Stimulated activated CD8-positive, alpha-beta memory T cell treated with anti-CD3 and anti-CD28 coated beads, Interleukin-7, amount 100 ng/mL, for 24 hours (primary cell): Measurements from ENCODE around the gene ING3.
"Not testable (repeated sequence)": the region's sequence is repeated elsewhere in the genome, so short reads cannot be mapped to it uniquely, and the experiment has no call there.

Source experiments
- DNase-seq: peaks from one replicate; pipeline ENCODE4 v3.0.0-alpha.2; 2020; ENCODE audit warnings: low read depth

Gene ING3

GRCh38 chr7:120951309-120951699, 727 bp downstream of the ING3 start:
- DNase-seq: no peak

GRCh38 chr7:120951826-120952225, 1.2 kb downstream of the ING3 start:
- no peak for DNase-seq

- DNase-seq: no peak
Measured at GRCh38 chr7:120955577-120956149, 5.1 kb downstream of the ING3 start.

GRCh38 chr7:120959929-120960484, 9.4 kb downstream of the ING3 start:
- DNase-seq: no peak

- no peak for DNase-seq
Measured at GRCh38 chr7:120960714-120961113, 10.1 kb downstream of the ING3 start.

- DNase-seq: no peak
Measured at GRCh38 chr7:120961638-120962173, 11.1 kb downstream of the ING3 start.

GRCh38 chr7:120964088-120964487, 13.5 kb downstream of the ING3 start:
- DNase-seq: no peak

- no peak for DNase-seq
Measured at GRCh38 chr7:120966961-120967360, 16.4 kb downstream of the ING3 start.

GRCh38 chr7:120973849-120974248, 23.3 kb downstream of the ING3 start:
- DNase-seq: no peak

GRCh38 chr7:120979765-120980499, 29.4 kb downstream of the ING3 start:
- DNase-seq: no peak

GRCh38 chr7:120981117-120981516, 30.5 kb downstream of the ING3 start:
- no peak for DNase-seq

- no peak for DNase-seq
Measured at GRCh38 chr7:120981888-120982615, 31.5 kb downstream of the ING3 start.

GRCh38 chr7:120983592-120983991, 33.0 kb downstream of the ING3 start:
- DNase-seq: not testable (repeated sequence)

- DNase-seq: no peak
Measured at GRCh38 chr7:120984406-120984805, 33.8 kb downstream of the ING3 start.

- DNase-seq: no peak
Measured at GRCh38 chr7:120985130-120985758, 34.7 kb downstream of the ING3 start.

GRCh38 chr7:120985839-120986238, 35.3 kb downstream of the ING3 start:
- no peak for DNase-seq

GRCh38 chr7:120986650-120987049, 36.1 kb downstream of the ING3 start:
- no peak for DNase-seq

- DNase-seq: no peak
Measured at GRCh38 chr7:120987280-120987679, 36.7 kb downstream of the ING3 start.

GRCh38 chr7:120987683-120988590, 37.4 kb downstream of the ING3 start:
- DNase-seq: peak; percentile 63

GRCh38 chr7:120988591-120989256, 38.1 kb downstream of the ING3 start, which contains the start of gene CPED1:
Gene CPED1, plus strand, starts transcription at chr7:120988711. Its CDS starts 911 bp downstream, at chr7:120989622.
- DNase-seq: no peak
